OCI-LY1 (cell line): ENCODE measurements around the gene RPL23.

Experiments
- H2AFZ ChIP-seq: fragments of 200-600 bp; sonication (generic), shearing (Covaris generic); 2 replicates; pipeline ENCODE4 v1.6.0; 2014; ENCODE audit warnings: antibody characterized with exemption, mild to moderate bottlenecking, low read length
- H3F3A ChIP-seq: fragments of 200-600 bp; sonication (generic), shearing (Covaris generic); 2 replicates; pipeline ENCODE4 v1.6.0; 2014; ENCODE audit warnings: mild to moderate bottlenecking, antibody characterized with exemption, low read length, moderate library complexity; ENCODE audit not compliant: insufficient read depth
- H3K27ac ChIP-seq: fragments of 200-600 bp; sonication (generic); 2 replicates; pipeline ENCODE4 v1.5.1; 2014; ENCODE audit warnings: low read length, mixed run types, mild to moderate bottlenecking, low read depth; ENCODE audit not compliant: poor library complexity, severe bottlenecking
- H3K27me3 ChIP-seq: fragments of 200-600 bp; sonication (generic); 2 replicates; pipeline ENCODE4 v1.6.0; 2014; ENCODE audit warnings: antibody characterized with exemption, mild to moderate bottlenecking, low read length, moderate library complexity; ENCODE audit not compliant: insufficient read depth
- H3K36me3 ChIP-seq: fragments of 200-600 bp; sonication (generic); 2 replicates; pipeline ENCODE4 v1.6.1; 2014; ENCODE audit warnings: mild to moderate bottlenecking, antibody characterized with exemption, low read length, moderate library complexity, mixed read lengths; ENCODE audit not compliant: insufficient read depth
- H3K4me1 ChIP-seq: fragments of 200-600 bp; sonication (generic); 2 replicates; pipeline ENCODE4 v1.5.1; 2014; ENCODE audit warnings: mild to moderate bottlenecking, low read length, moderate library complexity; ENCODE audit not compliant: insufficient read depth, severe bottlenecking
- H3K4me2 ChIP-seq: fragments of 200-600 bp; sonication (generic), shearing (Covaris generic); 2 replicates; pipeline ENCODE4 v1.6.1; 2014; ENCODE audit warnings: low read length
- H3K4me3 ChIP-seq: fragments of 200-600 bp; sonication (generic); 2 replicates; pipeline ENCODE4 v1.5.1; 2014; ENCODE audit warnings: low read length, low read depth, mild to moderate bottlenecking, mixed read lengths; ENCODE audit not compliant: poor library complexity, severe bottlenecking
- H3K79me2 ChIP-seq: fragments of 200-600 bp; shearing (Covaris generic); 2 replicates; pipeline ENCODE4 v1.6.1; 2016; ENCODE audit warnings: mixed run types, low read length, mixed read lengths; ENCODE audit not compliant: insufficient read depth
- H3K9ac ChIP-seq: fragments of 200-600 bp; sonication (generic), shearing (Covaris generic); 2 replicates; pipeline ENCODE4 v1.6.1; 2014; ENCODE audit warnings: mild to moderate bottlenecking, low read length, mixed read lengths
- H3K9me2 ChIP-seq: fragments of 200-600 bp; sonication (generic), shearing (Covaris generic); 2 replicates; pipeline ENCODE4 v1.6.1; 2014; ENCODE audit warnings: low read depth, mild to moderate bottlenecking, low read length, mixed read lengths
- H3K9me3 ChIP-seq: fragments of 200-600 bp; shearing (Covaris generic); 2 replicates; pipeline ENCODE4 v1.6.1; 2014; ENCODE audit warnings: low read length, mixed read lengths
- H4K20me1 ChIP-seq: fragments of 200-600 bp; sonication (generic), shearing (Covaris generic); 2 replicates; pipeline ENCODE4 v1.6.0; 2016; ENCODE audit warnings: mild to moderate bottlenecking, low read length; ENCODE audit not compliant: insufficient read depth
- EZH2 ChIP-seq: fragments of 200-600 bp; sonication (generic), shearing (Covaris generic); IDR thresholded peaks from 2 replicates; pipeline ENCODE4 v1.8.0; 2017; ENCODE audit warnings: borderline replicate concordance, mixed run types, mild to moderate bottlenecking, antibody characterized with exemption, low read length, moderate library complexity, mixed read lengths
- TF ChIP-seq, protein P1 (sequence below): fragments of 200-600 bp; sonication (generic), shearing (Covaris generic); IDR thresholded peaks from 2 replicates; pipeline ENCODE4 v1.5.1; 2017; ENCODE audit warnings: mild to moderate bottlenecking, antibody characterized with exemption, low read length, moderate library complexity, mixed read lengths

Gene RPL23

DNA sequence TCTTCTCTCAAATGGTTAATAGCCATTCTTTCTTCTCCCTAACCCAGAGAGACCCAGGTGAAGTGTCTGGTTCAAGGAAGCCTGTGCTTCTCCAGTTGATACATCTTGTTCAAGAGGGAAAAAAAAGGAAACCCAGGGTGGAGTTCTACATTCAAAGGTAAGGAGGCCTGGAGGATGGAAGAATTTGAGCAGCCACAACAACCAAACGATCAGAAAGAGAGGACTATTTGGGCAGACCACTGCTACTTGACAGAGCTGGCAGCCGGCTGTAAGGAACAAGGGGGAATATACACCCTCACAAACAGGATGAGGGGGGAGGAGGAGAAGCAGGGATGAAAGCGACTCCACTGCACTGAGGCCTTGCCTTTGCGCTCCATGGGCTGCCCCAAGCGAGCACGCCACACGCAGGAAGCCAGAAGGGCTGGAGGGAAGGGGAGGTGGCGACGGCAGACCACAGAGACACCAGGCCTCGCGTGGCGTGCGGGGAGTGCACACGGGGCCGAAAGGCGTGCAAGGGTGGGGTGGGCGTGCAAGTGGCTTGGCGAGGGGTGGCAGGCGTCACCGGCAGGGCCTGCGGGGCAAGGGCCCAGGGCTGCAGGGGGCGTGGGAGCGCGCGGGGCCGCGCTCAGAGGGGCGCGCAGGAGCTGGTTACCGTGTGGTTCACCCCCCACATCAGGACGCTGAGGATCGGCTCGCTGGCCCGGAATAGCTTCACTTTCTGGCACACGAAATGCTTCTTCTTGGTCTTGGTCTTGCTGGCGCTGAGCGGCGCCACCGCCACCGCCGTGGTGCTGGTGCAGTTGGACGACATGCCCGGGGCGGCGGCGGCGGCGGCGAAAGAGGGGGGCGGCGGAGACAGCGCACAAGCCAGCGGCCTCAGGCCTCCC lies 54.7 kb downstream of the RPL23 start:
- no peaks in the 10 kb centered on the region for H3K9me3 ChIP-seq
- no peaks in the 10 kb centered on the region for H3F3A ChIP-seq
- peak overlapping the region; percentile 88 for H3K9ac ChIP-seq
- H3K79me2 ChIP-seq, result no peaks in the 10 kb centered on the region
- H2AFZ ChIP-seq, result no peak overlapping the region
- H3K4me1 ChIP-seq, result peaks cover 28% of the 10 kb centered on the region
- H3K4me2 ChIP-seq, result peak overlapping the region; percentile 97
- H3K36me3 ChIP-seq, result peaks cover 27% of the 10 kb centered on the region
- no peaks in the 10 kb centered on the region for H3K27me3 ChIP-seq
- peak overlapping the region; percentile 56 for H3K27ac ChIP-seq
- TF ChIP-seq, protein P1, sequence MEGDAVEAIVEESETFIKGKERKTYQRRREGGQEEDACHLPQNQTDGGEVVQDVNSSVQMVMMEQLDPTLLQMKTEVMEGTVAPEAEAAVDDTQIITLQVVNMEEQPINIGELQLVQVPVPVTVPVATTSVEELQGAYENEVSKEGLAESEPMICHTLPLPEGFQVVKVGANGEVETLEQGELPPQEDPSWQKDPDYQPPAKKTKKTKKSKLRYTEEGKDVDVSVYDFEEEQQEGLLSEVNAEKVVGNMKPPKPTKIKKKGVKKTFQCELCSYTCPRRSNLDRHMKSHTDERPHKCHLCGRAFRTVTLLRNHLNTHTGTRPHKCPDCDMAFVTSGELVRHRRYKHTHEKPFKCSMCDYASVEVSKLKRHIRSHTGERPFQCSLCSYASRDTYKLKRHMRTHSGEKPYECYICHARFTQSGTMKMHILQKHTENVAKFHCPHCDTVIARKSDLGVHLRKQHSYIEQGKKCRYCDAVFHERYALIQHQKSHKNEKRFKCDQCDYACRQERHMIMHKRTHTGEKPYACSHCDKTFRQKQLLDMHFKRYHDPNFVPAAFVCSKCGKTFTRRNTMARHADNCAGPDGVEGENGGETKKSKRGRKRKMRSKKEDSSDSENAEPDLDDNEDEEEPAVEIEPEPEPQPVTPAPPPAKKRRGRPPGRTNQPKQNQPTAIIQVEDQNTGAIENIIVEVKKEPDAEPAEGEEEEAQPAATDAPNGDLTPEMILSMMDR, result no peak
- TF ChIP-seq EZH2, result no peak
- H3K9me2 ChIP-seq, result no peaks in the 10 kb centered on the region
- no peaks in the 10 kb centered on the region for H4K20me1 ChIP-seq
- peak overlapping the region; percentile 84 for H3K4me3 ChIP-seq
